K562 (cell line): ENCODE data around the gene CRACDL. TPM values are rescaled to one million over a fixed set of nuclear protein-coding genes. Genes with fewer than 3 reads are reported as not detected.

Experiments used
- PHTF2 ChIP-seq: fragments of 250-450 bp; sonication (Bioruptor Pico); IDR thresholded peaks from 2 replicates; pipeline ENCODE4 v1.5.0; 2021; ENCODE audit warnings: mild to moderate bottlenecking
- PML ChIP-seq: IDR thresholded peaks from 2 replicates; pipeline ENCODE4 v1.6.1; 2012; ENCODE audit warnings: low read length, inconsistent platforms
- RCOR1 ChIP-seq, 2 experiments: IDR thresholded peaks; 2 replicates each; pipeline ENCODE4 v1.6.1; 2012; ENCODE audit warnings: low read depth in 2 of 2, low read length in 2 of 2, borderline replicate concordance in 1 of 2, improper control_type of control experiment in 1 of 2
- ZBTB1 ChIP-seq: sonication (generic); formaldehyde crosslinking; IDR thresholded peaks from 2 replicates; pipeline ENCODE4 v1.8.1; 2023; ENCODE audit warnings: missing genetic modification reagents, low read depth, mild to moderate bottlenecking, borderline replicate concordance
- ZNF354B ChIP-seq: fragments of 250-450 bp; sonication (Bioruptor Pico); IDR thresholded peaks from 2 replicates; pipeline ENCODE4 v1.4.0; 2020
- polyA plus RNA-seq, 8 experiments: library from polyadenylated mRNA; depleted of rRNA in 4 of 8; stranded (reverse) in 5 of 8; unstranded in 3 of 8; fragments of >200 nt; fragmentation: Nextera tagmentation in 2 of 8; fragmentation: Illumina TruSeq in 1 of 8; extraction: Ambion mirVana in 2 of 8; extraction: Trizol in 1 of 8; gene quantifications; 2 replicates each; pipeline versions ENCODE4 v1.2.1 to v1.2.3, GENCODE V29; 2011 to 2014; ENCODE audit warnings: inconsistent platforms in 1 of 8, missing spikeins in 1 of 8
- total RNA-seq, 7 experiments: library from RNA; depleted of rRNA in 6 of 7; stranded (reverse); fragments of >200 nt in 6 of 7; fragmentation: Illumina TruSeq in 2 of 7; extraction: Trizol in 2 of 7; gene quantifications; 2 replicates each; pipeline versions ENCODE4 v1.2.1 to v1.2.3, GENCODE V29; 2011 to 2021; ENCODE audit warnings: low replicate concordance in 1 of 7
- TF ChIP-seq, protein P1 (sequence below): fragments of 450-650 bp; IDR thresholded peaks from 2 replicates; pipeline ENCODE4 v1.6.1; 2017; ENCODE audit warnings: antibody characterized with exemption, mild to moderate bottlenecking
- TF ChIP-seq, protein P2 (sequence below): fragments of 150-350 bp; conservative IDR thresholded peaks from 2 replicates; pipeline ENCODE4 v1.6.1; 2014; ENCODE audit warnings: low read length

The CRACDL gene
- total and polyA plus RNA-seq, 9 of the 15 experiments (the other 6 are each of a cell fraction or from before 2014, with no cell fraction given) = not detected

DNA sequence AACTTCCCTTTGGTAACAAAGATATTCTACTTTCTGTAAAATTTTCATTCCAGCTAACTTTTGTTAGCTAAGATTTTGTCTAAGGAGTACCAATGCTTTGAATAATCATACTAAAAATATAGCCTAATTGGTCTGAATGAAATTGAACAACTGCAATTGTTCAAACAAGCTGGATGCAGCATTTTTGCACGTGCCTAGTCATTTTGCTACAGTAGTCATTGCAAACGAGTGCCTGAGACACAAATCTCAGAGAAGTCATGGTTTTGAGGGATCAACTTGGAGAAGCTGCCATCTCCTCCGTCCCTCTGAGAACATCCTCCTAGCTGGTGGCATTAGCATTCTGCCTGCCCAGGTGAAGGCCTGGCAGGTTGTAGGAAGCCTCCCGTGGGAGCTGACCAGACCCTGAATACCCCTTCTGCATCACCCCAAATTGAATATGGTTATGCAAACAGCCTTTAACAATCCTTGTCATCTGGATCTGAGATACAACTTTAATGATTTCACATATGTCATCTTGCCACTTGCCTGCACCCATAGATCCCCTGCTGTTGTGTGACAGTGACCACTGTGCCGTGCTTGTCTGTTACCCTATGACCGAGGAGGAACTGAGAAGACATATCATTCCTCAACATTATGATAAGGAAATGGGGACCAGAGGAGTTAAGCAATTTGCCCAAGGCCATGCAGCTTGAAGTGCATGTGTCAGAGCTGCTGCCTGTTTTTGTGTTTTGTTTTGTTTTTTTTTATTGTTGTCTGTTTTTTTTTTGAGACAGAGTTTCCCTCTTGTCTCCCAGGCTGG is 176.0 kb downstream of the CRACDL start (continued):
- TF ChIP-seq, protein P1, sequence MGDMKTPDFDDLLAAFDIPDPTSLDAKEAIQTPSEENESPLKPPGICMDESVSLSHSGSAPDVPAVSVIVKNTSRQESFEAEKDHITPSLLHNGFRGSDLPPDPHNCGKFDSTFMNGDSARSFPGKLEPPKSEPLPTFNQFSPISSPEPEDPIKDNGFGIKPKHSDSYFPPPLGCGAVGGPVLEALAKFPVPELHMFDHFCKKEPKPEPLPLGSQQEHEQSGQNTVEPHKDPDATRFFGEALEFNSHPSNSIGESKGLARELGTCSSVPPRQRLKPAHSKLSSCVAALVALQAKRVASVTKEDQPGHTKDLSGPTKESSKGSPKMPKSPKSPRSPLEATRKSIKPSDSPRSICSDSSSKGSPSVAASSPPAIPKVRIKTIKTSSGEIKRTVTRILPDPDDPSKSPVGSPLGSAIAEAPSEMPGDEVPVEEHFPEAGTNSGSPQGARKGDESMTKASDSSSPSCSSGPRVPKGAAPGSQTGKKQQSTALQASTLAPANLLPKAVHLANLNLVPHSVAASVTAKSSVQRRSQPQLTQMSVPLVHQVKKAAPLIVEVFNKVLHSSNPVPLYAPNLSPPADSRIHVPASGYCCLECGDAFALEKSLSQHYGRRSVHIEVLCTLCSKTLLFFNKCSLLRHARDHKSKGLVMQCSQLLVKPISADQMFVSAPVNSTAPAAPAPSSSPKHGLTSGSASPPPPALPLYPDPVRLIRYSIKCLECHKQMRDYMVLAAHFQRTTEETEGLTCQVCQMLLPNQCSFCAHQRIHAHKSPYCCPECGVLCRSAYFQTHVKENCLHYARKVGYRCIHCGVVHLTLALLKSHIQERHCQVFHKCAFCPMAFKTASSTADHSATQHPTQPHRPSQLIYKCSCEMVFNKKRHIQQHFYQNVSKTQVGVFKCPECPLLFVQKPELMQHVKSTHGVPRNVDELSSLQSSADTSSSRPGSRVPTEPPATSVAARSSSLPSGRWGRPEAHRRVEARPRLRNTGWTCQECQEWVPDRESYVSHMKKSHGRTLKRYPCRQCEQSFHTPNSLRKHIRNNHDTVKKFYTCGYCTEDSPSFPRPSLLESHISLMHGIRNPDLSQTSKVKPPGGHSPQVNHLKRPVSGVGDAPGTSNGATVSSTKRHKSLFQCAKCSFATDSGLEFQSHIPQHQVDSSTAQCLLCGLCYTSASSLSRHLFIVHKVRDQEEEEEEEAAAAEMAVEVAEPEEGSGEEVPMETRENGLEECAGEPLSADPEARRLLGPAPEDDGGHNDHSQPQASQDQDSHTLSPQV = no peak
- no peak for TF ChIP-seq PML
- TF ChIP-seq, protein P2, sequence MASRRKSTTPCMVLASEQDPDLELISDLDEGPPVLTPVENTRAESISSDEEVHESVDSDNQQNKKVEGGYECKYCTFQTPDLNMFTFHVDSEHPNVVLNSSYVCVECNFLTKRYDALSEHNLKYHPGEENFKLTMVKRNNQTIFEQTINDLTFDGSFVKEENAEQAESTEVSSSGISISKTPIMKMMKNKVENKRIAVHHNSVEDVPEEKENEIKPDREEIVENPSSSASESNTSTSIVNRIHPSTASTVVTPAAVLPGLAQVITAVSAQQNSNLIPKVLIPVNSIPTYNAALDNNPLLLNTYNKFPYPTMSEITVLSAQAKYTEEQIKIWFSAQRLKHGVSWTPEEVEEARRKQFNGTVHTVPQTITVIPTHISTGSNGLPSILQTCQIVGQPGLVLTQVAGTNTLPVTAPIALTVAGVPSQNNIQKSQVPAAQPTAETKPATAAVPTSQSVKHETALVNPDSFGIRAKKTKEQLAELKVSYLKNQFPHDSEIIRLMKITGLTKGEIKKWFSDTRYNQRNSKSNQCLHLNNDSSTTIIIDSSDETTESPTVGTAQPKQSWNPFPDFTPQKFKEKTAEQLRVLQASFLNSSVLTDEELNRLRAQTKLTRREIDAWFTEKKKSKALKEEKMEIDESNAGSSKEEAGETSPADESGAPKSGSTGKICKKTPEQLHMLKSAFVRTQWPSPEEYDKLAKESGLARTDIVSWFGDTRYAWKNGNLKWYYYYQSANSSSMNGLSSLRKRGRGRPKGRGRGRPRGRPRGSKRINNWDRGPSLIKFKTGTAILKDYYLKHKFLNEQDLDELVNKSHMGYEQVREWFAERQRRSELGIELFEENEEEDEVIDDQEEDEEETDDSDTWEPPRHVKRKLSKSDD = no peak
- TF ChIP-seq RCOR1 (IDR thresholded peaks at IDR 0.05; ENCODE audit: borderline replicate concordance in 1 of 2, low read depth in 2 of 2, low read length in 2 of 2) = no peak
- no peak for TF ChIP-seq ZNF354B
- no peak for TF ChIP-seq ZBTB1 (CRISPR knock-in tag)
- TF ChIP-seq PHTF2 = no peak
